Lung (tissue), 12 donors: ENCODE results near the gene ADGRV1. TPM values are rescaled to one million over a fixed set of nuclear protein-coding genes. Genes with fewer than 3 reads are reported as not detected.

Experiments
- ATAC-seq: fragments of 200-7000 bp; cut with Tn5 transposase; one replicate; pipeline ENCODE4 v1.9.1; 2020; ENCODE audit warnings: moderate number of reproducible peaks; ENCODE audit not compliant: insufficient read depth, low FRiP score
- DNase-seq, 3 donors: peaks; one replicate each; pipeline ENCODE4 v3.0.0-alpha.2; 2013 to 2017
- H3K27ac ChIP-seq, 2 donors: one replicate each; pipeline ENCODE4 v1.5.1; 2013; ENCODE audit warnings: mild to moderate bottlenecking in 2 of 2, moderate library complexity in 2 of 2, control low read depth in 1 of 2, inconsistent platforms in 1 of 2, low read depth in 1 of 2, low read length in 1 of 2
- H3K27me3 ChIP-seq, 3 donors: one replicate each; pipeline ENCODE4 v1.5.1; 2013; ENCODE audit warnings: low read length in 2 of 3; ENCODE audit not compliant: control insufficient read depth in 3 of 3, insufficient read depth in 3 of 3
- H3K36me3 ChIP-seq, 4 donors: one replicate each; pipeline ENCODE4 v1.5.1; 2013; ENCODE audit warnings: low read length in 4 of 4, mild to moderate bottlenecking in 1 of 4, moderate library complexity in 1 of 4; ENCODE audit not compliant: control insufficient read depth in 4 of 4, insufficient read depth in 4 of 4
- H3K4me1 ChIP-seq, 5 donors: one replicate each; pipeline ENCODE4 v1.5.1; 2013; ENCODE audit warnings: low read length in 5 of 5, mild to moderate bottlenecking in 2 of 5, moderate library complexity in 1 of 5; ENCODE audit not compliant: control insufficient read depth in 5 of 5, insufficient read depth in 5 of 5
- H3K4me3 ChIP-seq: one replicate; pipeline ENCODE4 v1.5.1; 2013; ENCODE audit warnings: mild to moderate bottlenecking, control low read depth, moderate library complexity
- H3K9ac ChIP-seq, 2 donors: one replicate each; pipeline ENCODE4 v1.5.1; 2013; ENCODE audit warnings: low read length in 2 of 2, control low read depth in 1 of 2; ENCODE audit not compliant: insufficient read depth in 1 of 2
- H3K9me3 ChIP-seq, 4 donors: one replicate each; pipeline ENCODE4 v1.5.1; 2013; ENCODE audit warnings: low read length in 3 of 4, mild to moderate bottlenecking in 1 of 4, moderate library complexity in 1 of 4; ENCODE audit not compliant: control insufficient read depth in 4 of 4, insufficient read depth in 3 of 4
- CTCF ChIP-seq: IDR thresholded peaks from 2 replicates; pipeline ENCODE4 v1.5.1; 2012; ENCODE audit warnings: mild to moderate bottlenecking; ENCODE audit errors: control extremely low read depth, extremely low read depth
- WGBS, 2 donors: extraction: QIAGEN DNeasy Blood & Tissue Kit; methylation state at CpG; one replicate each; pipeline ENCODE4 v1.1.7; 2013; 5-methylcytosine and 5-hydroxymethylcytosine counted together
- polyA plus RNA-seq, 2 donors: library from polyadenylated mRNA; stranded (reverse); fragments of 200-250 nt; gene quantifications; one replicate each; pipeline ENCODE4 v1.2.1, GENCODE V29; 2013
- total RNA-seq, 2 donors: library from RNA; depleted of rRNA in 1 of 2; stranded (reverse); fragments of >200 nt in 1 of 2; gene quantifications; one replicate each; pipeline ENCODE4 v1.2.1, GENCODE V29; 2014 to 2021
- donor health status: control.
- donor health status: control.
- donor health status: Bipolar disorder and iron deficiency.
- donor health status: healthy.
- donor health status: DM: yes; HTN: yes; CAD: no.

The ADGRV1 gene
- total and polyA plus RNA-seq, 4 donors, result 3.6 to 66.2 (median 28.2) TPM

- TF ChIP-seq CTCF, result no peak
- no peaks in the 10 kb centered on the region for H3K4me1 ChIP-seq
- no peak overlapping the region for H3K4me3 ChIP-seq
- H3K27ac ChIP-seq, result no peak overlapping the region
- H3K9ac ChIP-seq, result no peak overlapping the region
- no peaks in the 10 kb centered on the region for H3K36me3 ChIP-seq
- 66 to 83% methylated on average over 1 of the region's 1 CpG for WGBS, 2 donors
- DNase-seq (no peak), ATAC-seq (no peak)
- H3K27me3 ChIP-seq, result no peaks in the 10 kb centered on the region
- no peaks in the 10 kb centered on the region for H3K9me3 ChIP-seq
These were observed 92.2 kb downstream of the ADGRV1 start for GRCh38 chr5:90650767-90651166.

GRCh38 chr5:90654215-90654614 is 95.6 kb downstream of the ADGRV1 start:
- no peaks in the 10 kb centered on the region for H3K9me3 ChIP-seq
- TF ChIP-seq CTCF, result no peak
- WGBS, 2 donors, result 90 to 92% methylated on average over 2 of the region's 2 CpGs

GRCh38 chr5:90655423-90655822 is 96.8 kb downstream of the ADGRV1 start:
- H3K36me3 ChIP-seq, result no peaks in the 10 kb centered on the region
- no peak for TF ChIP-seq CTCF
- H3K4me3 ChIP-seq, result no peak overlapping the region
- WGBS, 2 donors, result 83 to 85% methylated on average over 1 of the region's 1 CpG
- no peak for DNase-seq
- H3K4me1 ChIP-seq, result no peaks in the 10 kb centered on the region
- H3K9me3 ChIP-seq, result no peaks in the 10 kb centered on the region
- H3K27ac ChIP-seq, result no peak overlapping the region
- H3K27me3 ChIP-seq, result no peaks in the 10 kb centered on the region
- H3K9ac ChIP-seq, result no peak overlapping the region
- ATAC-seq, result no peak

More at GRCh38 chr5:90654215-90654614, 95.6 kb downstream of the ADGRV1 start:
- H3K27me3 ChIP-seq, result no peaks in the 10 kb centered on the region
- H3K27ac ChIP-seq, result no peak overlapping the region
- no peaks in the 10 kb centered on the region for H3K36me3 ChIP-seq
- ATAC-seq (no peak), DNase-seq (no peak)
- no peak overlapping the region for H3K9ac ChIP-seq
- H3K4me3 ChIP-seq, result no peak overlapping the region
- H3K4me1 ChIP-seq, result no peaks in the 10 kb centered on the region

GRCh38 chr5:90657030-90657429 is 98.4 kb downstream of the ADGRV1 start:
- TF ChIP-seq CTCF, result no peak
- no peak for ATAC-seq
- Histone ChIP-seq H3K27me3 (no peaks in the 10 kb centered on the region), H3K36me3 (no peaks in the 10 kb centered on the region), H3K4me3 (no peak overlapping the region), H3K9ac (no peak overlapping the region), H3K27ac (no peak overlapping the region), H3K4me1 (no peaks in the 10 kb centered on the region), H3K9me3 (no peaks in the 10 kb centered on the region)
- no peak for DNase-seq
- 49 to 100% methylated on average over 4 of the region's 4 CpGs for WGBS, 2 donors
